Suppressor macrophage treated with lipopolysaccharide for 4 hours (primary cell): ENCODE data around the gene ARHGAP11A.
A peak's percentile ranks its signal among the peaks of the same experiment; 100 is the strongest.
"Not testable (repeated sequence)": the region's sequence is repeated elsewhere in the genome, so short reads cannot be mapped to it uniquely, and the experiment has no call there.

Source experiments
- DNase-seq: peaks from one replicate; pipeline ENCODE4 v3.0.0-alpha.2; 2020

Gene ARHGAP11A

GRCh38 chr15:32615051-32615870 lies at the start of gene ARHGAP11A:
Gene ARHGAP11A (plus strand): TSS chr15:32615504. CDS start chr15:32616212, 708 bp downstream.
- peak; percentile 92 for DNase-seq

- DNase-seq, result not testable (repeated sequence)
These were observed 46.3 kb upstream of the ARHGAP11A start for GRCh38 chr15:32568988-32569387.

GRCh38 chr15:32578482-32578881 lies 36.8 kb upstream of the ARHGAP11A start:
- DNase-seq, result not testable (repeated sequence)

GRCh38 chr15:32585844-32586243 lies 29.5 kb upstream of the ARHGAP11A start:
- DNase-seq, result not testable (repeated sequence)

- DNase-seq, result not testable (repeated sequence)
These were observed 22.2 kb upstream of the ARHGAP11A start, which contains the start of gene GOLGA8N for GRCh38 chr15:32593151-32593550. Gene GOLGA8N (plus strand): TSS chr15:32593456.

- not testable (repeated sequence) for DNase-seq
These were observed 5.8 kb upstream of the ARHGAP11A start for GRCh38 chr15:32609518-32609917.

- peak; percentile 27 for DNase-seq
These were observed 4.6 kb upstream of the ARHGAP11A start for GRCh38 chr15:32610719-32611118.

GRCh38 chr15:32614712-32615050 lies 623 bp upstream of the ARHGAP11A start:
- not testable (repeated sequence) for DNase-seq

GRCh38 chr15:32615871-32616426 lies 645 bp downstream of the ARHGAP11A start:
- DNase-seq, result peak; percentile 17

- DNase-seq, result no peak
These were observed 21.1 kb downstream of the ARHGAP11A start for GRCh38 chr15:32636410-32636809.

GRCh38 chr15:32636908-32637567 lies 21.7 kb downstream of the ARHGAP11A start:
- no peak for DNase-seq

- no peak for DNase-seq
These were observed 22.4 kb downstream of the ARHGAP11A start for GRCh38 chr15:32637704-32638103.

GRCh38 chr15:32641517-32642059 lies 26.3 kb downstream of the ARHGAP11A start, which contains the start of gene SCG5:
Gene SCG5 (plus strand): TSS chr15:32641710. CDS start chr15:32643593, 1,883 bp downstream.
- DNase-seq, result no peak

- DNase-seq, result no peak
These were observed 27.5 kb downstream of the ARHGAP11A start for GRCh38 chr15:32642667-32643435.

- no peak for DNase-seq
These were observed 28.7 kb downstream of the ARHGAP11A start for GRCh38 chr15:32643907-32644445.

- no peak for DNase-seq
These were observed 31.0 kb downstream of the ARHGAP11A start for GRCh38 chr15:32646291-32646690.

GRCh38 chr15:32649342-32649741 lies 34.0 kb downstream of the ARHGAP11A start:
- DNase-seq, result no peak

GRCh38 chr15:32651229-32651837 lies 36.0 kb downstream of the ARHGAP11A start:
- DNase-seq, result peak; percentile 69

- DNase-seq, result no peak
These were observed 36.9 kb downstream of the ARHGAP11A start for GRCh38 chr15:32652178-32652577.

- no peak for DNase-seq
These were observed 40.8 kb downstream of the ARHGAP11A start for GRCh38 chr15:32656091-32656490.

- DNase-seq, result no peak
These were observed 41.2 kb downstream of the ARHGAP11A start for GRCh38 chr15:32656496-32656895.
